Activated CD8-positive, alpha-beta memory T cell treated with anti-CD3 and anti-CD28 coated beads, Interleukin-2, amount 50 U/mL, for 48 hours (primary cell): Measurements from ENCODE around the gene CCDC61.

ENCODE experiments used
- DNase-seq: peaks from one replicate; pipeline ENCODE4 v3.0.0-alpha.2; 2020

CCDC61 gene

DNA sequence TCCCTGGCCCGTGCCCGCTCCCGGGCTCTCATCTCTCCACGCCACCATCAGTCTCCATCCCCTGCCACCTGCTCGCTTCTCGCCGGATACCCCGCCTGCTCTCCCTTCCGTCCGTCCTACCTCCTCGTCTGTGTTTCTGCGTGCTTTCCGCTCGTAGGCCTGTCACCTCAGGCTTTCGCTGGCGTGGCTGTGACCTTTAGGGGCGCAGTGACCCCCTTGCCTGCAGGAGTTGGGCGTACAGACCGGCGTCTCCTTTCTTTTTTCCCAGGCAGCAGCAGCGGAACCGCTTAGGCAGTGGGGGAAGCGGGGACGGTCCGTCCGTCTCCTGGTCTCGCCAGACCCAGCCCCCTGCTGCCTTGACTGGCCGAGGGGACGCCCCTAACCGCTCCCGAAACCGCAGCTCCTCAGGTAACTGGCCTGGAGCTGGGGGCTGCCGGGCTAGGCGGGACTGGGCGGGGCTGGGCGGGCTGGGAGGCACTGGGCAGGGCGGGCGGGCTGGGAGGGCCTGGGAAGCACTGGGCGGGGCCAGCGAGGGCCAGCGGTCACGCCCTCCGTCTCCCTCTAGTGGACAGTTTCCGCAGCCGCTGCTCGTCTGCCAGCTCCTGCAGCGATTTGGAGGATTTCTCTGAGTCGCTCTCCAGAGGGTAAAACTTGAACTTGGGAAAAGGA is 21.3 kb downstream of the CCDC61 start:
- DNase-seq, result peak; percentile 91

DNA sequence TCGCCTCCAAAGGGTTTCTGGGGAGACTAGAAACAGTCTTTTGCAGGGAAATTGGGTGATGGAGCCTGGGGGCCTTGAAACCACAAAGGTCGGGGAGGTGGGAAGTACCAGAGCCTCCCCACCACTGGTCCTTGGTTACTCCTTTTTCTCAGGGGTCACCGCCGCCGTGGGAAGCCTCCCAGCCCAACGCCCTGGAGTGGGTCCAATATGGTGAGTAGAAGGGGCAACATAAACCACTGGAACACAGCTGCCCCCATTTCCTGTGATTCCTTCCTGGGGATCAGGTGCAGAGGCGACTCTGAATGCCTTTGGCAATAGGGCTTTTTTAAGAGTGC is 21.8 kb downstream of the CCDC61 start:
- no peak for DNase-seq

DNA sequence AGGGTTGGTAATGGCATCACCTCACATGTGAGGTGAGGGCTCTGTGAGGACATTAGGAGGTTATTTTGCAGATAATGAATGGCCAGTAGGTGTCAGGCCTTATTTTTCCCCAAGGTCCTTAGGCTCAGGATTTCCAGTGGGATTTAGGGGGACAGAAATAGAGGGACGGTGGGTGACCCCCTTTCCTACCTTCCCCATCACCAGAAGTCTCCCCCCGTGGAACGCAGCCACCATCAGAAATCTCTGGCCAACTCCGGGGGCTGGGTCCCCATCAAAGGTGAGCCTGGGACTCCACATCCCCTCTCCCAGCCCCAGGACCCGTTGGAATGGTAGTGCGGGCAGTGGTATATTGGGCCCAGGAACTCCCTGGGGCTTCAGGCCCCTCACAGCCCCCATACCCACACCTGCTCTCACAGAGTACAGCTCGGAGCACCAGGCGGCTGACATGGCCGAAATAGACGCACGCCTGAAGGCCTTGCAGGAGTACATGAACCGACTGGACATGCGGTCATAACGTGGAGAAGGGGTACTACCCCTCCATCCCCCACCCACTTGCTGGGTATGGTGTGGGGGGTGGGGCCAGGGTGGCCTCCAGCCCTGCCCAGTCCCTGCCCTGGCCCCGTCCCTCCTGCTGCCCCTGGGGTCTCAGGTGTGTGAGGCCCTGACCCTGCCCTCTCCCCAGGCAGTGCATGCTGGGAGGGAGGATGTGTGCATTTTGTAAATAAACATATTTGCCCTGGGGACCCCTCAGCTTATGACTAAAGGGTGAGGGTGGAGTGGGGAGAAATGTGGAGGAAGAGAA is 22.8 kb downstream of the CCDC61 start:
- DNase-seq, result no peak

DNA sequence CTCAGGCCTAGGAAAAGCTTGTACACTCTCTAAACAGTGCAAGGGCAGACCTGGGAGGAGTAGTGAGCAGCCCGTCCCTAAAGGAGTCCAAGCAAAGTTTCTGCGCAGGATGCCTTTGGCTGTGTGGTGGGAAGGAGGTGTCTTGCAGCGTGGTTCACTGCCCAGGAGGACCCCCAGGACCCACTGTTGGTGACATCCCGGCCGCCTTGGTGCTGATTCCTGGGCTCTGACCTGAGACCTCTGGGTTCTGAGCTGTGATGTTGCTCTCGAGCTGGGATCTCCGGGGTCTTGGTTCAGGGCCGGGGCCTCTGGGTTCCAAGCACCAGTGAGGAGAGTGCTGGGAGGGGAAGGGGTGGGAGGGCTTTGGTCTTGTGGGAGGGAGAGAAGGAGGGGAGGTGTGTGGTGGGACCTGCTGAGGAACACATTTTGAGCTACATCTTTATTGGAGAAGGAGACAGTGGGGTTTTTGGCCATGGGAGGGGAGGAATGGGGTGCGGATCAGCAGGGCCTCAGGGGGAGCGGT is 23.5 kb downstream of the CCDC61 start:
- no peak for DNase-seq

DNA sequence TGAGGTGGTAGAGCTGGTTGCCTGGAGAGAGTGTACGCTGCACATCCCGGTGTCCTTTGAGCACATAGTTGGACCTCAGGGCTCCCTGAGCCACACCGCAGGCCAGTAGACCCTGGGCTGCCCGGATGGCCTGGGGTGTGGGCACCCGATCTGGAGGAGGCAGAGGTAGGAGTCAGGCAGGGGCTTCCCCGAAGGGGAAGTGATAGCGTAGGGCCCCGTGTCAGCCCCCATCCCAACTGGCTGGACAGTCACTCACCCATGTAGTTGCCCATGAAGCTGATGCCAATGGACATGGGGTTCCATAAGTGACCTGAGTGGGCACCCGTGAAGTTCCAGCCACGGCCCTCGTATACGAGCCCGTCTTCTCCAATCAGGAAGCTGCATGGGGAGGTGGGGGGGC is 24.0 kb downstream of the CCDC61 start:
- no peak for DNase-seq

DNA sequence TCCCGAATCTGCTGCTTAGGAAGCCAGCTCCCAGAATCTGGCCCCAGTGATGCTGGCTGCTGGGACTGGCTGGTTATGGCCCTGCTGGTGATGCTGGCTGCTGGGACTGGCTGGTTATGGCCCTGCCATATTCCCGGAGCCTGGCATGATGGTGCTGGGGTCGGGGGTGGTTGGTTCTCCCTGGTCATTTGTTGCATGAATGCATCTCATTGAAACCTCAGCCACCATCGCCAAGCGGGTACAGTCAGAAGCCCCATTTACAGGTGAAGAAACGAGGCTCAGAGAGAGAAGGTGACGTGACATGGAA is 25.5 kb downstream of the CCDC61 start:
- no peak for DNase-seq

DNA sequence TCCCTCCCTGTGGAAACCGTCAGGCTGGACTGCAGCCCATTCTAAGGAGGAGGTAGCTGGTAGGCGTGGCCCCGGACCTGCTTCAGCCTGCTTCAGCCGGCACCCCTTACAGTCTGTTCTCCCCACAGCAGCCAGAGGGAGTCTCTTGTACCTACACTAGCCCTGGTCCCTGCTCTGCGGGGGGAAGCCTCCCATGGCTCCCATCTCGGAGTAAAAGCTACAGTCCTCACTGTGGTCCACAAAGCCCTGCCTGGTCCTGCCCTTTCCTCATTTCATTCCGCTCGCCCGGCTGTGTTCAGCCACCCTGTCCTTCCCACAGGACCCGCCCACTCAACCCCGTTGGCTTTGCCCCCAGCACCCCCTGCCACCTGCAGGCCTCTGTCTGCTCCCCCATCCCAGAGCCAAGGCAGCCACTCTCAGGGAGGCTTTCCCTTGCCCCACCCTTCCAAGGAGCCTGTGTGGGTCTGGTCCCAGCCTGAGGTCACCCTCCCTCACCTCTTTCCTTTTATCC is 26.3 kb downstream of the CCDC61 start:
- no peak for DNase-seq

DNA sequence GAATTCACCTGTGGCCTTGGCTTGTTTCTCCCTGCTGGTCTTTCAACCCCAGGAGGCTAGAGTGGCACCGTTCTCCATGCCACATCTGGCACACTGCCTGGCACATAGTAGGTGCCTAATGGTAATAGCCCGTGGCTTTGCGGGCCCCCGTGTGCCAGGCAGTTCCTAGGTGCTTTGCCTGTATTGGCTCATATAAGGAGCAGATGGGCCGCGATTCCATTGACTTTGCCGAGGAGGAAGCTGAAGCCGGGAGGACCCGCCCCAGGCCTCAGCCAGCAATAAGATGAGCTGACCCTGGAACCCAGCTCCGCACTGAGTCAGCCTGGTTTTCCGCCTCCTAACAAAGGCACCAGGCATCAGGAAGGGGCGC is 26.8 kb downstream of the CCDC61 start:
- no peak for DNase-seq

DNA sequence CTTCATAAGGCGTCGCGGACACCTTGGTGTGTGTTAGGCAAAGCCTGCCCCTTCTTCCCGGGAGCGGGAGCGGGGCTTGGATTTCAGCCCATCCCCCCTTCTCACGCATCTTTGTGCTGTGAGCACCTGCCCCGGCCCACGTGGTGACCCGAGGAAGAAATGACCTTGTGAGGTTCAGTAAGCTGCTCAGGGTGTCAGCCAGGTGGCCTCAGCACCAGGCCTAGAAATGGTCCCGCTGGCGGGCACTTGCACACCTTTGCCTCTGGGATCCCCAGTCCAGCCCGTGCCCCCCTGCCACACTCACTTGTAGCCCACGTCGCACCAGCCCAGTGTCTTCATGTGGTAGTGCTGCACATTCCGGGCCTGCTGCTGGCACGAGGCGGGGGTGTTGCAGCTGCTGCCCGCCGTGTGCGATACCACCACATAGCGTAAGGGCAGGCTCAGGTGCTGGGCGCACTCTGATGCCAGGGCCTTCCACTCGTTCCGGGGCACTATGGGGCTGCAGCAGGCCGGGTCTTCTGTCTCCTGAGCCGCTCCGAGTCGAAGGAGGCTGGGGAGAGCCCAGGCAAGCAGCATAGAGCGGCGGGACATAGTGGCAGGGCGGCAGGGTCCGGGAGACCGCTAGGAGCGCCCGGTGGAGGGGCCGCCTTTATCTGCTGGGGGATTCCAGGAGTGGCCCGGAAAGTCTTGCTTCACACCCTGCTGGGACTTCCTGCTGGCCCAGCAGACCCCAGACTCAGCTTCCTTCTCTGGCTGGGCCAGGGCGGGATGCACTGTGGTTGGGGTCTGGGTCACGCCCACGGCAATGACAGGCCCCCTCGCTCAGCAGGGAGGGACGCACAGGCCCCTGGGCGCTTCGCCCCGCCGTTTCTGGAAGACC is 27.4 kb downstream of the CCDC61 start, which contains the start of gene PGLYRP1:
PGLYRP1 (minus strand) TSS at position 623 of the 880 bp plus-strand sequence; CDS start at position 591, 32 bp downstream.
- peak; percentile 44 for DNase-seq

DNA sequence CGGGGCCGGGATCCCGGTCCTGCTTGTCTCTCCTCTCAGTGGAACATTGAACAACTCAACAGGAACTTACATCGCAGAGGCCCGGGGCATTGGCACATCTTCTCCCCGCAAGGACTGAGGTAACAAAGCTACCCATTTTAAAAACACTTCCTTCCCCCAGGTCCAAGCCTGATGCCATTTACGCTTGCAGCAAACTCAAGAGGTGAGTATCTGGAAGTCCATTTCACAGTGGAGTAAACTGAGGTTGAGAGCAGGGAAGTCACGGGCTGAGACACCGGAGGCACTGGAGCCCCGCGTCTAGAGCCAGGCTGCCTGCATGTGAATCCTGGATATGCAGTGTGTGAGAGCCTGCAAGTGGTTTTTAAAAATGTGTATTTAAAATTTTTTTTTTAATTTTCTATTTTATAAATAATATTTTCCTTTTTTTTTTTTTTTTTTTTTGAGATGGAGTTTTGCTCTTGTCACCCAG is 28.1 kb downstream of the CCDC61 start:
- DNase-seq, result no peak

DNA sequence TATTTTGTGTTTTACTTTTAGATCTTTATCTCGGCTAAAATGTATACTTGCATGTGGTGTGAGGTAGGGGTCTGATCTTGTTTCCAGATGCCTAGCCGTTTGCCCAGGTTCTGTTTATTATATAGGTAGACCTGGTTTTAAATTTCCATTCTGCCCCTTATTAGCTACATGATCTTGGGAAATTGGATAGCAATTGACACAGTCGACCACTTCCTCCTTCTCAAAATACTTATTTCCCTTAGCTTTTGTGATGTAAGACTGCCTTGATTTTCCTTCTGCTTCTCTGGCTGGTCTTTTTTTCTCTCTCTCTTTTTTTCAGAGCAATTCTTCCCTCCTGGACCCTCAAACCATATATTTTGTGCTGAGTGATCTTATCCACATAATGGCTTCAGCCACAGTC is 30.6 kb downstream of the CCDC61 start:
- DNase-seq, result no peak

DNA sequence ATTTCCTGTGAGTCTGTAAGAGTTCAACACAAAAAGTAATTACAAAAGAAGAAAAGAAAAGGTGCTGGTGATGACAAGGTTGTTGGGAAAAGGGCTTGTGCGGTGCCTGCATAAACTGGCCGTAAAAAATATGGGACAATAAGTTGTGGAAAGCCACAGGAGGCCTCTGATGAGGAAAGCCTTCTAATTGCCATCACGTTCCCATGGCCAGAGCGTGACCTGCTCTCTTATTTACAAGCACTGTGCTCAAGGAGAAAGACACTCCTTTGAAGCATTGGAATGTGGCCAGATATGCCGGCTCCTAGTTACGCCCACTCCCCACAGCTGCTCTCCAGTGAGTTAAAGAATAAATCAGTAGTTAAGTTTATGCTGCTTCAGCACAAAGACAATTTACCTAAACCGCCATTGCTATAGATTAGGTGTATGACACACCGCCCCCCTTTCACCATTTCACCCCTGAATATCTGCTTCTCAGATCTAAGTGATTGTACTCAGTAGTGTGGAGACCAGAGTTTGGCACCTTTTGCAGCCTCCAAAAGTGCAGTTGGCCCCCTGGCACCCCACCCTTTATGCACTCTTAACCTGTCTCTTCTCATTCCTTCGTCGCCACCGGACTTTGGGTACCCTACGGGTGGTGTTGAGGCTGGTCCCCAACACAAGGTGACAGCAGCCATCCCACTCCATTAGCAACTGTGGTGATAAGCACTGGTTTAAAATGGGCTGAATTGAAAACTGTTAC is 35.7 kb downstream of the CCDC61 start:
- no peak for DNase-seq

DNA sequence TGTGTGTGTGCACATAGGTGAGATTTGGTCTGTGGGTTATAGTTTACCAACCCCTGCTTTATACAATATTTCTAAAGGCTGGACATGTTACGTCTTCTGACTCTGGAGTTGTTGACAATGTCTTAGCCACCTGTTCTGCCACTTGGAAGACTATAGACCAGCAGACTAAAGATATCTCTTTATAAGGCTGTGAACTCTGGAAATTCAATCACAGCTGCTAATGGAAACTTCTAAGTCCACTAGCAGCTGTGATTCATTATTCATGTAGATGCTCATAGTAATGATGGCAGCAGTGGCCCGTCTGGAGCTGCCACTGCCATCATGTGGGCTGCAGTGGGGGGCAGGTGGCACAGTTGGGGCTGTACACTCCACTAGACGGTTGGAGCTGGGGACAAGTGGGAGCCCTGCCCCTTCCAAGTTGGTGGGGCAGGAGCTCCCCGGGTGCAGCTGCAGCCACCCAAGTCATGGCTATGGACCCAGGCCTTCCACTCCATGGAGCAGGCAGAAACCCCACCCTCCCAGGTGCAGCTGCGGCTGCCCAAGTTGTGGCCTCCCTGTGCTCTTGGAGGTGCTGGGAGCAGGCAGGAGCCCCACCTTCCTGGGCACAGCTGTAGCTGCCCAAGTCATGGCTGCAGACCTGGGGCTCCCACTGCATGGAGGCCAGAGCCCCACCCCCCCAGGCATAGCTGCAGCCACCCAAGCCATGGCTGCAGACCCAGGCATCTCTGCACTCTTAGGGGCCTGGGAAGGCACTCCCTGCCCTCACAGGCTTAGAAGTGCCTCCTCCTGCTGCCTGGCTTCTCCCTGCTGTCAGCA is 36.7 kb downstream of the CCDC61 start:
- no peak for DNase-seq

DNA sequence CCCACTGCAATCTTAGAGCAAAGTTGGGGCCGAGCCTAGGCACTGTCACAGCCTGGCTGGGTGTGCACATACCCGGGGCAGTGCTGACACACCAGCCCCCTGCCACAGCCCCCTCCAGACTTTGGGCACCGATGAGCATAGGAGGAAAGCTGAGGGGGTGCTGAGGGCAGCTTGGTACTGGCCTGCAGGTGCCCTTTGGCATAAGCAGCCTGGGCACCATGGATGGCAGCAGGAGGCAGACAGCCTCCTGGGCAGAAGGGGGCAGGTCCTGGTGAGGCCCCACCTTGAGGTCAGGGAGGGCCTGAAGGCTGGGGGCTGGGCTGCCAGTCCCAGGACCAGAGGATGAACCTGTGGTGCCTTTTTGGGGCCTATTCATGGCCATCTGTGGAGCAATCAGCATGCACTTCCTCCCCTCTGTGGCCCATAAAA is 37.3 kb downstream of the CCDC61 start:
- no peak for DNase-seq

DNA sequence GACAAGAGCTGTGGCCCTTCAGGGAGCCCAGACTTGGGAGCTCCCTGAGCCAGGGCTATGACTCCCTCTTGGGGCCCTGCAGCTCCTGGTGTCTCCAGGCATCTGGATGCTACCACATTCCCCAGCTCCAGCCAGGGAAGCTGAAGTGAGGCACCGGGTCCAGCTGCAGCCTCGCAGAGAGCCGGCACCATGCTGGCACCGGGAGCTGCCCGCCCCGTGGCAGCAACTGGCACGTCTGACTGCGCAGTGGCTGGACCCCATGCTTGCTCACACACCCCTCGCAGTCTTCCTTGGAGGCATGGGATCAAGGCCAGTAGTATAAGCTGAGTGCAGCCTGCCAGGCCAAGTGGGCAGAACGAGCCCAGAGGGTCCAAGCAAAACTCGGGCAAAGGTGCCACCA is 38.1 kb downstream of the CCDC61 start:
- DNase-seq, result no peak

DNA sequence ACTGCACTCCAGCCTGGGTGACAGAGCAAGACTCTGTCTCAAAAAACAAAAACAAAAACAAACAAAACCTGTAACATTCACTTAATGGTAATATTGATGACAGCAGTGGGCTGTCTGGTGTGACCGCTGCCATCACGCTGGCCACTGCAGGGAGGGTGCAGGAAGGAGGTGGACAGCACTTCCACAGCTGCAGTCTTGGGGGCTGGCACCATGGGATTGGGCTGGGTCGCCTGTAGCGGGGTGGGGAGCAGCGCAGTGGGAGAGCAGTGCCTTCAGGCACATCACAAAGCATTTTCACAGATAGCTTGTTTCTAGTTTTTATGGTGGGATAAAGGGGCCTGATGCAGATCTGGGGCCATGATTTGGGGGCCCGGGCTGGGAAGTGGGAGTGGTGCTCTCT is 40.3 kb downstream of the CCDC61 start:
- no peak for DNase-seq

DNA sequence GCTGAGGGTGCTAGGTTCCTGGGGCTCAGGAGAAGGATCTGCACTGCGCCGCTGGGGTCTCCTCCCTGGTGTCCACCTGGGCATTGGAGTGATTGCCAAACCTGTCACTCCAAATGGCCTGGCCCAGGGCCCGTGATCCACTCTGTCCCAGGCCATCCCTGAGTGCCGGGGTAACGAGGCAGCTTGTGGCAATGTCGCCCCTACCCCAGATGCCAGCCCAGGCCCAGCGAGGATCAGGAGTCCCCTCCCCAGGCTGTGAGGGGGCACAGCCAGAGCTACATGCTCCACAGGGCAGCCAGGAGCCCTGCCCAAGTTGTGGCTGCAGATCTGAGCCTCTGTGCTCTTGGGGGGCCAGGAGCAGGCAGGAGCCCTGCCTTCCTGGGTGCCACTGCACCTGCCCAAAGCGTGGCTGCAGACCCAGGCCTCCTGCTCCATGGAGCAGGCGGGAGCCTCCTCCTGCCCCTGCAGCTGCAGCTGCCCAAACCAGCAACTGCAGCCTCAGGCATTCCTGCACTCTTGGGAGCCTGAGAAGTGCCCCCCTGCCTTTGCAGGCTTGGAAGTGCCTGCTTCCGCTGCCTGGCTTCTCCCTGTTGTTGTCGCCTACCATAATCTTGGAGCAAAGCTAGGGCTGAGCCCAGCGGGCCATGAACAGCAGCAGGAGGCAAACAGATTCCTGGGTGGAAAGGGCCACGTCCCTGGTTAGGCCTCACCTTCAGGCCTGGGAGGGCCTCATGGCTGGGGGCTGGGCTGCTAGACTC is 40.9 kb downstream of the CCDC61 start:
- DNase-seq, result no peak

DNA sequence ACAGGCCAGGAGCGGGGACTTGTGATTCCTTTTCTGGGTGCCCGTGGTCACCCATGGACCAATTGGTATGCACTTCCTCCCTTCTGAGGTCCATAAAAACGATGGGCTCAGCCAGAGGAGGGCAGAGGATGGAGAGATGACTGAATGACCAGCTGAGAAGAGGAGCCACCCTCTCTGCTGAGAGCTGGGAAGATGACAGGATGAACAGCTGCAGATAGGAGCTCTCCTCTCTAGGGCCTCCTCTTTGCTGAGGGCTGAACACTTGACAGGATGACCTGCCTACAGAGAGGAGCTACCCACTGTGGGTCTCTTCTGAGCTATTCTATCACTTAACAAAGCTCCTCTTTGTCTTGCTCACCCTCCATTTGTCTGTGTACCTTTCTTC is 41.5 kb downstream of the CCDC61 start:
- no peak for DNase-seq

DNA sequence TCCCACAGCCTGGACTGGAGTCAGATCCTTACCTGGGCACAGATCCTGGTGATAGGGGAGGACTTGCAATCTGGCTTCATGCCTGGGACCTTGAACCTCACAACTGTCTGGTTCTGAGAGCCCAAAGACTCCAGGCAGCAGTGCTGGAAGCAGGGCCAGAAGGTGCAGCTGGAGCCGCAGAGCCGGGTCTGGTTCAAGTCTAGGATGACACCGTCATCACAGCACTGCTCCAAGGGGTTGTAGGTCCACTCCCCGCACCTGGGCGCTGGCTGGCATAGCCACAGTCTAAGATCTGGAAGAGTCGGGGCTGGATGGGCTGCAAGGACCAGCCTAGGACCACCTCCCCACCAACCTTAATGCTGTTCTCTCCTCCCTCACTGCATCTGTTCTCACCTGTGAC is 44.9 kb downstream of the CCDC61 start:
- DNase-seq, result no peak

DNA sequence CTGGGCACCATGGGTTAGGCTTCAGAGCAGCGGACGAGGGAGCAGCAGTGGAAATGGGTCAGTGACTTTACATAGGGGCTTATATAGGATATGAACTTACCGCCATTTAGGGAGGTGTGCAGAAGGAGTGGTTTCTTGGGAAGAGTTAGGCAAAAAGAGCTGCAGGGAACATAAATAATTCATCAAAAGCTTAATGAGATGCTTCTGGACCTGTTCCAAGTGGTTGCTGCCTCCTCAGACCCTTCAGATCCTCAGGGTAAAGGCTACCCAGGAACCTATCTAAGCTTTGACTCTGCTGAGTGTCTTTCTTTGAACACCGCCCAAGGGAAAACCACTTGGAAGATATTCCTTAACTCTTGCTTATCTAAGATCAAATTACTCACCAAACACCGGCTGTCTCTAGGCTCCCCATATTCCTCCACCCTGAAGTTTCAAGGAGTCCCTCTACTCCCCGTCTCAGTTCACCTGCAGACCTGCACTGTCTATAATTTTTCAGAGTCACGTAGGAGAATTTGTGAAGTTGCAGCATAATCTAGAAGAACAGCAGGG is 45.8 kb downstream of the CCDC61 start, which contains the start of gene IGFL4:
IGFL4 (minus strand) TSS at position 51 of the 549 bp plus-strand sequence; CDS start at position 11, 40 bp downstream.
- DNase-seq, result no peak
